Hepatocyte (in vitro differentiated cells): ENCODE measurements around the gene MVB12A.

Experiments
- EZH2phosphoT487 ChIP-seq: fragments of 200-600 bp; sonication (generic); IDR thresholded peaks from one replicate; pipeline ENCODE4 v1.6.1; 2018; ENCODE audit warnings: antibody characterized with exemption, mild to moderate bottlenecking, low read depth, moderate library complexity; ENCODE audit not compliant: unreplicated experiment, severe bottlenecking
- TF ChIP-seq, protein P1 (sequence below): fragments of 200-600 bp; sonication (generic); IDR thresholded peaks from 2 replicates; pipeline ENCODE4 v1.5.1; 2016; ENCODE audit warnings: antibody characterized with exemption, mild to moderate bottlenecking; ENCODE audit not compliant: poor library complexity

DNA sequence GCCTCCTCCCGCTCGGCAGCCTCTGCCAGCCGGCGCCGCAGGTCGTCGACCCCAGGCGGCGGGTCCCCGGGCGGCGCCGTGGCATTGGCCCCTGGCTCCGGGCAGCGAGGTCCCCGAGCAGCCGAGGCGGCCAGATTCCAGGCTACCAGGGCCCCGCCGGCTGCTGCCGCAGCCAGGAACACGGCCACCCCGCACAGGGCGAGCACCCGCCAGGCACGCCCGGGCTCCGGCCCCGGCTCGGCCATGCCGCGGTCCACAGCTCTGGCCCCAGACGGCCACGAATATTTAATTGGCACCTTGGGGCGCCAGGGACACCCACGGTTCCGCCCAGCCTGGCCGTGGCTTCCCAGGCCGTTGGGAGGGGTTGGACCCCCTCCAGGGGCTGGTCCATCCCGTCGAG is 25.9 kb upstream of the MVB12A start, which contains the start of gene CCDC194:
- TF ChIP-seq, protein P1, sequence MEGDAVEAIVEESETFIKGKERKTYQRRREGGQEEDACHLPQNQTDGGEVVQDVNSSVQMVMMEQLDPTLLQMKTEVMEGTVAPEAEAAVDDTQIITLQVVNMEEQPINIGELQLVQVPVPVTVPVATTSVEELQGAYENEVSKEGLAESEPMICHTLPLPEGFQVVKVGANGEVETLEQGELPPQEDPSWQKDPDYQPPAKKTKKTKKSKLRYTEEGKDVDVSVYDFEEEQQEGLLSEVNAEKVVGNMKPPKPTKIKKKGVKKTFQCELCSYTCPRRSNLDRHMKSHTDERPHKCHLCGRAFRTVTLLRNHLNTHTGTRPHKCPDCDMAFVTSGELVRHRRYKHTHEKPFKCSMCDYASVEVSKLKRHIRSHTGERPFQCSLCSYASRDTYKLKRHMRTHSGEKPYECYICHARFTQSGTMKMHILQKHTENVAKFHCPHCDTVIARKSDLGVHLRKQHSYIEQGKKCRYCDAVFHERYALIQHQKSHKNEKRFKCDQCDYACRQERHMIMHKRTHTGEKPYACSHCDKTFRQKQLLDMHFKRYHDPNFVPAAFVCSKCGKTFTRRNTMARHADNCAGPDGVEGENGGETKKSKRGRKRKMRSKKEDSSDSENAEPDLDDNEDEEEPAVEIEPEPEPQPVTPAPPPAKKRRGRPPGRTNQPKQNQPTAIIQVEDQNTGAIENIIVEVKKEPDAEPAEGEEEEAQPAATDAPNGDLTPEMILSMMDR = no peak
- no peak for TF ChIP-seq EZH2phosphoT487
